Immature natural killer cell (primary cell): Measurements from ENCODE around the gene MAP4K4. TPM values are rescaled to one million over a fixed set of nuclear protein-coding genes. Genes with fewer than 3 reads are reported as not detected.

ENCODE experiments used
- DNase-seq, 3 donors: peaks; one replicate each; pipeline ENCODE4 v3.0.0; 2022; ENCODE audit warnings: mixed read lengths in 1 of 3
- H3K27ac Mint-ChIP-seq, 6 donors: one replicate each; pipeline ENCODE4 v1.8.0; 2020; ENCODE audit warnings: mixed read lengths in 6 of 6, mild to moderate bottlenecking in 5 of 6, inconsistent platforms in 4 of 6, moderate library complexity in 3 of 6
- H3K27me3 Mint-ChIP-seq, 3 donors: one replicate each; pipeline ENCODE4 v1.8.0; 2020 to 2021; ENCODE audit warnings: low read depth in 3 of 3, mild to moderate bottlenecking in 3 of 3, mixed read lengths in 3 of 3, moderate library complexity in 3 of 3, inconsistent platforms in 1 of 3
- H3K36me3 Mint-ChIP-seq, 3 donors: one replicate each; pipeline ENCODE4 v1.8.0; 2020; ENCODE audit warnings: mixed read lengths in 3 of 3, inconsistent platforms in 2 of 3, mild to moderate bottlenecking in 2 of 3
- H3K4me1 Mint-ChIP-seq, 2 donors: one replicate each; pipeline ENCODE4 v1.8.0; 2020; ENCODE audit warnings: inconsistent platforms in 2 of 2, mild to moderate bottlenecking in 2 of 2, mixed read lengths in 2 of 2, moderate library complexity in 1 of 2
- H3K4me3 Mint-ChIP-seq, 5 donors: one replicate each; pipeline ENCODE4 v1.8.0; 2020; ENCODE audit warnings: mild to moderate bottlenecking in 5 of 5, mixed read lengths in 5 of 5, inconsistent platforms in 3 of 5, moderate library complexity in 3 of 5
- H3K9me3 Mint-ChIP-seq, 6 donors: one replicate each; pipeline ENCODE4 v1.8.0; 2020; ENCODE audit warnings: mild to moderate bottlenecking in 6 of 6, mixed read lengths in 6 of 6, inconsistent platforms in 4 of 6, moderate library complexity in 3 of 6
- polyA plus RNA-seq, 3 donors: library from polyadenylated mRNA; unstranded; fragments of 300-500 nt; fragmentation: Illumina TruSeq; gene quantifications; one replicate each; pipeline ENCODE4 v1.2.3, GENCODE V29; 2021

Gene MAP4K4
- polyA plus RNA-seq, 3 donors from 2014 or later: 2.1 to 4.6 (median 3.4) TPM

DNA sequence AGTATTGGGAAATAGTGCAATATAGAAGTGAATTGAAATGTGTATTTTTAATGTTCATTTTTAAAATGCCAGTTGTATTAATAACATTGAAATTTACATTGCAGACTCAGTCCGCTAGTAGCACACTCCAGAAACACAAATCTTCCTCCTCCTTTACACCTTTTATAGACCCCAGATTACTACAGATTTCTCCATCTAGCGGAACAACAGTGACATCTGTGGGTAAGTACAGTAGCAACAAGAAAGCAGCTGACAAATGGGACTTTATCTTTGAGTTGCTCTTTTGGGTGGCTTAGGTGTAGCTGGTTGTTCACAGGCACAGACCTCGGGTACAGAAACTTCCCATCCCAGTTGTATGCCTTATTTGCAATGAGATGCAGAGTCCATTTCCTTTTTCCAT is 176.0 kb downstream of the MAP4K4 start:
- no peaks in the 10 kb centered on the region for H3K9me3 Mint-ChIP-seq
- no peak overlapping the region for H3K4me3 Mint-ChIP-seq
- peaks cover 0 to 2% (median 0%) of the 10 kb centered on the region in 3 donors for H3K27me3 Mint-ChIP-seq
- peaks cover 40 to 81% (median 49%) of the 10 kb centered on the region in 3 donors for H3K36me3 Mint-ChIP-seq
- no peaks in the 10 kb centered on the region for H3K4me1 Mint-ChIP-seq
- H3K27ac Mint-ChIP-seq: peak overlapping the region in 2 of 6 donors; percentile 4 to 9
- DNase-seq: no peak

DNA sequence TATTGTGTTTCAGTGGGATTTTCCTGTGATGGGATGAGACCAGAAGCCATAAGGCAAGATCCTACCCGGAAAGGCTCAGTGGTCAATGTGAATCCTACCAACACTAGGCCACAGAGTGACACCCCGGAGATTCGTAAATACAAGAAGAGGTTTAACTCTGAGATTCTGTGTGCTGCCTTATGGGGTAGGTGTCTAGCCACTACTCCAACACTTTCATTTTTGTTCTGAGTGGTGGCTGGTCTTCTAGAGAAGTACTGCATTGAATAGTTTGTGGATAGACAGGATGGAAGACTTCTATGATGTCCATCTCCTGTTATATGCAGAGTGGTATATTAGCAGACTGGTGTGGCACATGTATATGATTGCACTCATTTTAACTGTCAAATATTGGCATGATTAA is 176.6 kb downstream of the MAP4K4 start:
- DNase-seq: no peak
- Mint-ChIP-seq H3K4me3 (no peak overlapping the region), H3K27me3 (peaks cover 0 to 2% (median 0%) of the 10 kb centered on the region in 3 donors), H3K36me3 (peaks cover 42 to 79% (median 49%) of the 10 kb centered on the region in 3 donors), H3K9me3 (no peaks in the 10 kb centered on the region), H3K4me1 (no peaks in the 10 kb centered on the region), H3K27ac (peak overlapping the region in 2 of 6 donors; percentile 4 to 20)

DNA sequence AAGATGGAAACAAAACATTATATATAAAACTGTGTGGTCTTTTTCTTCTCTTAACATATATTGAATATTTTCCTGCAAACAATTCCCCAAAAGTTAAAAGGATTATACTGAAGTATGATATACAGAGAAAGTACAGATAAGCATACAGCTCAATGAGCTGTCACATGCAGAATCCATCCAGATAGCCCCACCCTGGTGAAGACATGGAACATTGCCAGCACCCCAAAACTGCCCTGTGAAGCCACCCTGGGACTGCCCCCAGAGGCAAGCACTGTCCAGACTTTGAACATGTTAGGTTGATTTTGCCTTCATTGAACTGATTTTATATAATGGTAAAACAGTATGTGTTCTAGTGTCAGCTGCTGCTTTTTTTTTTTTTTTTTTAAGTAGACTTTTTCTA is 182.0 kb downstream of the MAP4K4 start:
- no peak for DNase-seq
- Mint-ChIP-seq H3K4me3 (no peak overlapping the region), H3K27ac (no peak overlapping the region), H3K36me3 (peaks cover 28 to 52% (median 35%) of the 10 kb centered on the region in 3 donors), H3K4me1 (peaks cover 0 to 2% of the 10 kb centered on the region in 2 donors), H3K27me3 (peaks cover 0 to 2% (median 0%) of the 10 kb centered on the region in 3 donors), H3K9me3 (no peaks in the 10 kb centered on the region)

DNA sequence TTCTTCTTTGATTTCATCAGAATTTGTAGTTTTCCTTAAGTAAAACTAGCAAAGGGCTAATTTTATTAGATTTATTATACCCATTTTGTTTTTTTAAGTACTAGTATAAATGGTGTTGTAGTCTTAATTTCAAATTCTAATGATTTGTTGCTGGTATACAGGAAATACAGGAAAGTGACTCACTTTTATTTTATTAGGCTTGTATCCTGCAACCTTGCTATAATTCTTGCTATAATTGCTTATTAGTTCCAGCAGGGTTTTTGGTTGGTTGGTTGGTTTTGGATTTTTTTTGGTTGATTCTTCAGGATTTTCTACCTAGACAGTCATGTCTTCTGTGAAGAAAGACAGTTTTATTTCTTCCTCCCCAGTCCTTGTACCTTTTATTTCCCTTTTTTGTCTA is 183.6 kb downstream of the MAP4K4 start:
- no peaks in the 10 kb centered on the region for H3K9me3 Mint-ChIP-seq

DNA sequence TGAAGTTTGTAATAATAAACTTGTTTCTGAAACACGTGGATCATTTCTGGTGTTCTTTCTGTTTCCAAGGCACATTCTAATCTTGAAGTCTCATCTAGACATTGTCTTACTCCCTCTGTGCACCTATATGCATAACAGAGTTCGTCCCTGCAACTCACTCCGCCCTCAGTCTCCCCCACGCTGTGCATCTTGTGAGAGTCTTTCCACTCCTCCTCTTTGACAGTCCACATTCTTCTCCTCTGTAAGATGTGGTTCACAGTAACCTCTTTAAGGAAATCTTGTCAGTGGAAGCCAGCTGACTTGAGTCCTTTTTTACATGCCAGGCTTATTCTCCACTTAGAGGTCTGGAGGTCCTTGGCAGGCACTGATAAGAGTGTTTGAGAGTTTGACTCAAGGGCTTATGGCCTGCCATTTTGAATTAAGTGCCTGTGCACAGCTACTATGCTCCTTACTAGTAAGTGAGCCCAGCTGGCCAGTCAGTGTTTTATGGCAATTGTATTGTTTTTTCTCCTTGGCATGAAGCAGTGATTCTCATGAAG is 185.3 kb downstream of the MAP4K4 start:
- H3K36me3 Mint-ChIP-seq: peaks cover 26 to 50% (median 35%) of the 10 kb centered on the region in 3 donors
- no peak for DNase-seq
- H3K27ac Mint-ChIP-seq: no peak overlapping the region
- H3K27me3 Mint-ChIP-seq: peaks cover 0 to 4% (median 0%) of the 10 kb centered on the region in 3 donors
- no peaks in the 10 kb centered on the region for H3K9me3 Mint-ChIP-seq
- H3K4me1 Mint-ChIP-seq: peaks cover 0 to 2% of the 10 kb centered on the region in 2 donors
- H3K4me3 Mint-ChIP-seq: no peak overlapping the region

More for the DNA sequence above, 183.6 kb downstream of the MAP4K4 start:
- H3K4me1 Mint-ChIP-seq: peaks cover 0 to 2% of the 10 kb centered on the region in 2 donors
- no peak overlapping the region for H3K4me3 Mint-ChIP-seq
- no peaks in the 10 kb centered on the region for H3K27me3 Mint-ChIP-seq
- H3K36me3 Mint-ChIP-seq: peaks cover 29 to 44% (median 34%) of the 10 kb centered on the region in 3 donors
- no peak for DNase-seq
- H3K27ac Mint-ChIP-seq: no peak overlapping the region

DNA sequence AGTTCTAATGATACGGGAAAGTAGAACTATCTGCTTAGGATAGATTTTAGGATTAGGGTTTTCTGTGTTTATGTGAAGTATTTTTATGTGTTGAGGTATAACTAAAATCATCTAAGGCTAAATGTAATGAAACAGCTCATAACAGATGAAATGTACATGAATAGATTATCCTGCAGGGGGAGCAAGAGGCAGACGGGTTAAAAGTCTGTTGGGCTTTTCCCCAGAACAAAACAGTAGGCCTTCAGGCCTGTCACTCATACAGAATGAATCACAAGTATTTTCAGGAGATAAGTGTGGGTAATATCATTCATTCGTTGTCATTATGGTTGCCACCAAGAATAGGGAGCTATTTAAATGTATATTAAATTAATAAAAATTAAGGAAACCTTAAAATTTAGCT is 186.4 kb downstream of the MAP4K4 start:
- H3K27me3 Mint-ChIP-seq: peaks cover 0 to 4% (median 0%) of the 10 kb centered on the region in 3 donors
- H3K27ac Mint-ChIP-seq: no peak overlapping the region
- no peak overlapping the region for H3K4me3 Mint-ChIP-seq
- H3K4me1 Mint-ChIP-seq: peaks cover 0 to 2% of the 10 kb centered on the region in 2 donors
- H3K36me3 Mint-ChIP-seq: peaks cover 26 to 49% (median 33%) of the 10 kb centered on the region in 3 donors
- DNase-seq: peak; percentile 22 to 44 (median 39)
- H3K9me3 Mint-ChIP-seq: no peaks in the 10 kb centered on the region

DNA sequence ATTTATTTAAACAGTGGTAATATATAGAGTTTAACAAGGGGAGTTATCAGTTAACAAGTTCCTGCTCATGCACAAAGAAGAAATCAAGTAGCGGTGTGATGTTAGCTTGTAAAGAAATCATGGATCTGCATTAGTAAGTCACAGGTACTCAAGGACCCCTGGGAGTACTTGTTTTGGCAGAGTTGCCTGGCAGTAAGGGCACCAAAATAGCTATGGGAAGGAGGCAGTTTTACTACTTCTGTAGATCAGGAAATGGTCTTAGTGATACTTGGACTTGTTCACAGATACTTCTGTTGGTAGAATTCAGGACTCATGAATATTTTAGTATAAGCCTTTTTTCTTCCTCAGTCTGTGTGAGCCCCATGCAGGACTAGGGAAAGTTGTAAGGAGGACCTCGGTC is 186.9 kb downstream of the MAP4K4 start:
- DNase-seq: no peak
- Mint-ChIP-seq H3K27ac (no peak overlapping the region), H3K4me3 (no peak overlapping the region), H3K36me3 (peaks cover 30 to 50% (median 37%) of the 10 kb centered on the region in 3 donors), H3K4me1 (peaks cover 0 to 2% of the 10 kb centered on the region in 2 donors), H3K9me3 (no peaks in the 10 kb centered on the region), H3K27me3 (peaks cover 0 to 4% (median 0%) of the 10 kb centered on the region in 3 donors)

DNA sequence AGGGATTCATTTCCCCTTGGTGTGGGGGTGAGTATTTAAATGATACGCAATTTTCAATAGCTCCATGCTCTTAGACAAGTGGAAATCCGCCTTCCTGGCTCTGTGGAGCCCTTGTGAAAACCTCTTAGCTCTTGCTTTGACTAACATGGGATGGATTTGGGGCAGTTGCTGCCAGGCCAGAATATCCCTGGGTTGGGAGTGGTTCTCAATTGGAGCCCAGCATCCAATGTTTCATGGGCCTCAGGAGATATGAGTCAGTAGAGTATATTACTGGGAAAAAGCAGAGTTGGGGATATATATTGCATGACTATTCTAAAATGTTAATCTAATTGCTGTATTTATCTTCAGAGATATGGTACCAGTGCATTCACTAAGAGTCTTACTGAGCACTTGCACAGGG is 189.8 kb downstream of the MAP4K4 start:
- Mint-ChIP-seq H3K4me3 (no peak overlapping the region), H3K36me3 (peaks cover 38 to 65% (median 48%) of the 10 kb centered on the region in 3 donors), H3K9me3 (no peaks in the 10 kb centered on the region), H3K27ac (no peak overlapping the region), H3K27me3 (peaks cover 0 to 4% (median 0%) of the 10 kb centered on the region in 3 donors), H3K4me1 (no peaks in the 10 kb centered on the region)
- no peak for DNase-seq

DNA sequence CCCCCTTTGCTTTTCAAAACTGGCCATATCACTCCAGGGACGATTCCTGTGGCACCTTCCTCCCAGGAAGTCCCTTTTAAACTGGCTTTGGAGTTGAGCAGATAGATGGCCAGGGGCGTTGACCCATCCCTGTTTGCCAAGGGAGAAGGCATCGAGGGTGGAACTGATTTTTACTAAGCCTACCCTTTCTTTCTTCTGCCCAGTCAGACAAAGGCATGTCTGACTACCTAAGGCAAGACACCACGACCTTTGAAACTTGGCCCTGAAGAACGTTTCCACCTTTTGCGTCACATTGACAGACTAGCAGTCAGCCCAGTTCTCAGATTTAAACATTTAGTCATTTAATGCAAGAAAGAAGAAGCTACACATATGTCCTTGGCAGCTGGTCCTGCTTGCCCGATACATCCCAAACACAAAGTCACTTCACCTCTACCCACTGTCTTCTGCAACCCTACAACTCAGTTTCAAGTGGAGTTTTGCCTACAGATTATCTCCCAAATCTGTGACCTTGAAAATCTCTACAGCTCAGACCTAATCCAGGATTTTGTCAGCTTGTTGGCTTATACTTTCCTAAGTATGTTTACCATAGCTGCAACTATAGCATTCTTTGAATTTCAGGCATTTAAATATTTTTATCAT is 192.1 kb downstream of the MAP4K4 start:
- H3K27me3 Mint-ChIP-seq: peaks cover 0 to 4% (median 0%) of the 10 kb centered on the region in 3 donors
- peaks cover 42 to 66% (median 59%) of the 10 kb centered on the region in 3 donors for H3K36me3 Mint-ChIP-seq
- H3K27ac Mint-ChIP-seq: peak overlapping the region in 1 of 6 donors; percentile 67

DNA sequence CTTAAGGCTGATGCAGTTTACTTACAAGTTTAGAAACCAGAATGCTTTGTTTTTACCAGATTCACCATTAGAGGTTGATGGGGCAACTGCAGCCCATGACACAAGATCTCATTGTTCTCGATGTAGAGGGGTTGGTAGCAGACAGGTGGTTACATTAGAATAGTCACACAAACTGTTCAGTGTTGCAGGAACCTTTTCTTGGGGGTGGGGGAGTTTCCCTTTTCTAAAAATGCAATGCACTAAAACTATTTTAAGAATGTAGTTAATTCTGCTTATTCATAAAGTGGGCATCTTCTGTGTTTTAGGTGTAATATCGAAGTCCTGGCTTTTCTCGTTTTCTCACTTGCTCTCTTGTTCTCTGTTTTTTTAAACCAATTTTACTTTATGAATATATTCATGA is 194.9 kb downstream of the MAP4K4 start:
- Mint-ChIP-seq H3K4me1 (no peaks in the 10 kb centered on the region), H3K4me3 (no peak overlapping the region), H3K27me3 (no peaks in the 10 kb centered on the region), H3K36me3 (peaks cover 41 to 57% (median 46%) of the 10 kb centered on the region in 3 donors), H3K27ac (no peak overlapping the region), H3K9me3 (no peaks in the 10 kb centered on the region)
- no peak for DNase-seq

More for the DNA sequence above, 192.1 kb downstream of the MAP4K4 start:
- Mint-ChIP-seq H3K4me3 (no peak overlapping the region), H3K9me3 (no peaks in the 10 kb centered on the region), H3K4me1 (no peaks in the 10 kb centered on the region)
- DNase-seq: no peak

DNA sequence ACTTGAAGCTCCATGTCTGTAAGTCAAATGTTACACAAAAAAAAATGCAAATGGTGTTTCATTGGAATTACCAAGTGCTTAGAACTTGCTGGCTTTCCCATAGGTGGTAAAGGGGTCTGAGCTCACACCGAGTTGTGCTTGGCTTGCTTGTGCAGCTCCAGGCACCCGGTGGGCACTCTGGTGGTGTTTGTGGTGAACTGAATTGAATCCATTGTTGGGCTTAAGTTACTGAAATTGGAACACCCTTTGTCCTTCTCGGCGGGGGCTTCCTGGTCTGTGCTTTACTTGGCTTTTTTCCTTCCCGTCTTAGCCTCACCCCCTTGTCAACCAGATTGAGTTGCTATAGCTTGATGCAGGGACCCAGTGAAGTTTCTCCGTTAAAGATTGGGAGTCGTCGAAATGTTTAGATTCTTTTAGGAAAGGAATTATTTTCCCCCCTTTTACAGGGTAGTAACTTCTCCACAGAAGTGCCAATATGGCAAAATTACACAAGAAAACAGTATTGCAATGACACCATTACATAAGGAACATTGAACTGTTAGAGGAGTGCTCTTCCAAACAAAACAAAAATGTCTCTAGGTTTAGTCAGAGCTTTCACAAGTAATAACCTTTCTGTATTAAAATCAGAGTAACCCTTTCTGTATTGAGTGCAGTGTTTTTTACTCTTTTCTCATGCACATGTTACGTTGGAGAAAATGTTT is 196.3 kb downstream of the MAP4K4 start:
- Mint-ChIP-seq H3K4me3 (no peak overlapping the region), H3K4me1 (no peaks in the 10 kb centered on the region), H3K9me3 (no peaks in the 10 kb centered on the region), H3K27me3 (no peaks in the 10 kb centered on the region), H3K27ac (peak overlapping the region in 2 of 6 donors; percentile 9 to 16), H3K36me3 (peaks cover 38 to 48% (median 39%) of the 10 kb centered on the region in 3 donors)
- no peak for DNase-seq

DNA sequence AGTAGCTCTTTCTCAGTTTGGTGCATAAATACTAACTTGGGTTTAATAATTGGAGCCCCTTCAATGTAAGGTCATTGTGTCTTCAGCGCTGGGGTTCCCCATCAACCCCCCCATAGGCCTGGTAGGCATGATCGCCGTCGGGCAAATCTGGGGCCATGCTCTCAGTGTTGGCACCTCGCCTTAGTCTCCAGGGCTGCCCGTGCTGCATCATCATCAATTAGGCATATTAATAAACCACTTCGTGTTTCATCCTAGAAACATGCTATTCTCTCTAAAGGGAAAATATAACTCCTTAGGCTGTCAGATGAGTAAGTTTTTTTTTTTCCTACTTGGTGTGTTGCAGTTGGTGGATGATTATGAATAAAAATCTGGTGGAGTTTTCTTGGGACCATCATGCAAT is 197.5 kb downstream of the MAP4K4 start:
- Mint-ChIP-seq H3K4me1 (no peaks in the 10 kb centered on the region), H3K36me3 (peaks cover 27 to 38% (median 30%) of the 10 kb centered on the region in 3 donors), H3K27me3 (peaks cover 0 to 2% (median 0%) of the 10 kb centered on the region in 3 donors), H3K27ac (no peak overlapping the region), H3K9me3 (no peaks in the 10 kb centered on the region), H3K4me3 (no peak overlapping the region)
- no peak for DNase-seq

DNA sequence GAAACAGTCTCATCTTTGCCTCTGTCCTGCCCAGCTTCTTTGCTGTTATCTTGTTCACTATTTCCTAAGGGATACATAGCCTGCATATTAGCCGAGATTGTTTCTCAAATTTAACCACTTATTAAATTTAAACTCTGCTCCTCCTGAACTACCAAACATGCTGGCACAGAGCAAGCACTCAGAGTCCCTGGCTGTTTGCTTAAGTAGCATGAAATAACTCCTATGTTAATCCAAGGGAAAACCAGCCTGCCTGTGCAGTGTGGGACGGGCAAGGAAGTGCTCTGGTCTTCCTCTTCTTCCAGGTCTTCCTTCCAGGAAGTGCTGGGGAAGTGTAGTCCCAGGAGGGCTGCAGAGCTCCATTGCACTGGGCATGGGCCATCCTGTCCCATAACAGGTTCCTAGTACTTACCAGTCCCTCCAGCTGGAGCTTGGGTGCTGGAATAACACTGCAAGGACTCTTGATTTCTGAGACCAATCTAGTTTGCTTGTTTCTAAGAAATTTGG is 198.4 kb downstream of the MAP4K4 start:
- H3K9me3 Mint-ChIP-seq: no peaks in the 10 kb centered on the region
- H3K27ac Mint-ChIP-seq: no peak overlapping the region
- H3K4me3 Mint-ChIP-seq: no peak overlapping the region
- H3K4me1 Mint-ChIP-seq: no peaks in the 10 kb centered on the region
- DNase-seq: no peak
- peaks cover 27 to 37% (median 30%) of the 10 kb centered on the region in 3 donors for H3K36me3 Mint-ChIP-seq
- peaks cover 0 to 2% (median 2%) of the 10 kb centered on the region in 3 donors for H3K27me3 Mint-ChIP-seq

DNA sequence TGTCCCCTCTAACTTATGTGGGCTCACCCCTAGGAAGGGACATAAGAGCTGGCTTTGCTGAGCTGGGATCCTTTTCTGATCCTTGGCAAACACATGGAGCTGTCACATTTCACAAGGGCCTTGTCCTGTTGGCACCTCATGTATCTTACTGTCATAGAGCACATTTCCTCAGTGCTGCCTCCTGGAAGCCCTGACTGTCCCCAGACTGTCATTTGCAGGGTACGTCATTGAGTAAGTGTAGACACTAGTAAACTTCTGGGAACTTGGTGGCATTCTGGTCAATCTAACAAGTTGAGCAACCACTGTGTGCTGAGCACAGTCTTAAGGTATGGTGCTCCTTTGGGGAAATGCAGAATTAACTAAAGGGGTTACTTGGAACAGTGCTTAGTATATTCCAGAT is 199.8 kb downstream of the MAP4K4 start:
- H3K36me3 Mint-ChIP-seq: peaks cover 20 to 30% (median 26%) of the 10 kb centered on the region in 3 donors
- H3K27ac Mint-ChIP-seq: no peak overlapping the region
- H3K27me3 Mint-ChIP-seq: peaks cover 0 to 4% (median 2%) of the 10 kb centered on the region in 3 donors
- no peak for DNase-seq
- peaks cover 0 to 3% (median 0%) of the 10 kb centered on the region in 6 donors for H3K9me3 Mint-ChIP-seq
- H3K4me1 Mint-ChIP-seq: no peaks in the 10 kb centered on the region
- H3K4me3 Mint-ChIP-seq: no peak overlapping the region
